ENCODE results near the gene C5orf46.

DNA sequence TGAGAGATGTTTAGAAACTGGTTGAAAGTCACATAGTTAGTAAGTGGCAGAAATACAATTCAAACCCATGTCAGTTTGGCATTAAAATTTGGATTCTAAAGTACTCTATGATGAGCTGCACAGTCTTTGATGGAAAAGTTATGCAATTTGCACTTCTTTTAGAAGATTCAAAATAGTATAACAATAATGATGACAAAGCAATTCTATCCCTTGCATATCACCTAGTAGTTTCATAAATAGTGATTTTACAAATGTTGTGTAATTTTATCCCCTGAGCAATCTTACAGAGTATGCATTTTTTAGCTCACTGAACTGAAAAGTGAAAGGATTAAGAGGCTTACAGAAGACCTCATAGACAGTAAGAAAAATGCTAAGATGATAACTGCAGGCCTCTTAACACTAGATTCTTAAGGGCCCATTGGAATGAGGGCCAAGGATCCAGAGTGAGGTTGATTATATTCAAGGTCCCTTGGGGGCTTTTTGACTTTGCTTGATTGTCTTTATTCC, 3.7 kb downstream of the C5orf46 start:
- TF ChIP-seq HMGA2 (CRISPR knock-in tag; IDR thresholded peaks at IDR 0.05) (no peak), ZNF121 (CRISPR knock-in tag; IDR thresholded peaks at IDR 0.05) (no peak), CREB1 (CRISPR knock-in tag; IDR thresholded peaks at IDR 0.05) (no peak), NFYB (CRISPR knock-in tag; conservative IDR thresholded peaks at IDR 0.05; ENCODE audit: low read depth) (no peak), NR2C2 (CRISPR knock-in tag; IDR thresholded peaks at IDR 0.05) (no peak), HMGXB4 (CRISPR knock-in tag; IDR thresholded peaks at IDR 0.05) (no peak), ESRRA (CRISPR knock-in tag; IDR thresholded peaks at IDR 0.05; ENCODE audit: borderline replicate concordance) (no peak), CREM (CRISPR knock-in tag; IDR thresholded peaks at IDR 0.05) (no peak), ZBTB21 (CRISPR knock-in tag; IDR thresholded peaks at IDR 0.05; ENCODE audit: borderline replicate concordance) (no peak), ZNF512 (CRISPR knock-in tag; IDR thresholded peaks at IDR 0.05; ENCODE audit: borderline replicate concordance) (no peak)
- TF ChIP-seq, protein P1, sequence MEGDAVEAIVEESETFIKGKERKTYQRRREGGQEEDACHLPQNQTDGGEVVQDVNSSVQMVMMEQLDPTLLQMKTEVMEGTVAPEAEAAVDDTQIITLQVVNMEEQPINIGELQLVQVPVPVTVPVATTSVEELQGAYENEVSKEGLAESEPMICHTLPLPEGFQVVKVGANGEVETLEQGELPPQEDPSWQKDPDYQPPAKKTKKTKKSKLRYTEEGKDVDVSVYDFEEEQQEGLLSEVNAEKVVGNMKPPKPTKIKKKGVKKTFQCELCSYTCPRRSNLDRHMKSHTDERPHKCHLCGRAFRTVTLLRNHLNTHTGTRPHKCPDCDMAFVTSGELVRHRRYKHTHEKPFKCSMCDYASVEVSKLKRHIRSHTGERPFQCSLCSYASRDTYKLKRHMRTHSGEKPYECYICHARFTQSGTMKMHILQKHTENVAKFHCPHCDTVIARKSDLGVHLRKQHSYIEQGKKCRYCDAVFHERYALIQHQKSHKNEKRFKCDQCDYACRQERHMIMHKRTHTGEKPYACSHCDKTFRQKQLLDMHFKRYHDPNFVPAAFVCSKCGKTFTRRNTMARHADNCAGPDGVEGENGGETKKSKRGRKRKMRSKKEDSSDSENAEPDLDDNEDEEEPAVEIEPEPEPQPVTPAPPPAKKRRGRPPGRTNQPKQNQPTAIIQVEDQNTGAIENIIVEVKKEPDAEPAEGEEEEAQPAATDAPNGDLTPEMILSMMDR (IDR thresholded peaks at IDR 0.05) = no peak
- TF ChIP-seq, protein P2, sequence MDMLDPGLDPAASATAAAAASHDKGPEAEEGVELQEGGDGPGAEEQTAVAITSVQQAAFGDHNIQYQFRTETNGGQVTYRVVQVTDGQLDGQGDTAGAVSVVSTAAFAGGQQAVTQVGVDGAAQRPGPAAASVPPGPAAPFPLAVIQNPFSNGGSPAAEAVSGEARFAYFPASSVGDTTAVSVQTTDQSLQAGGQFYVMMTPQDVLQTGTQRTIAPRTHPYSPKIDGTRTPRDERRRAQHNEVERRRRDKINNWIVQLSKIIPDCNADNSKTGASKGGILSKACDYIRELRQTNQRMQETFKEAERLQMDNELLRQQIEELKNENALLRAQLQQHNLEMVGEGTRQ (CRISPR knock-in tag; IDR thresholded peaks at IDR 0.05) = no peak
- TF ChIP-seq, protein P3, sequence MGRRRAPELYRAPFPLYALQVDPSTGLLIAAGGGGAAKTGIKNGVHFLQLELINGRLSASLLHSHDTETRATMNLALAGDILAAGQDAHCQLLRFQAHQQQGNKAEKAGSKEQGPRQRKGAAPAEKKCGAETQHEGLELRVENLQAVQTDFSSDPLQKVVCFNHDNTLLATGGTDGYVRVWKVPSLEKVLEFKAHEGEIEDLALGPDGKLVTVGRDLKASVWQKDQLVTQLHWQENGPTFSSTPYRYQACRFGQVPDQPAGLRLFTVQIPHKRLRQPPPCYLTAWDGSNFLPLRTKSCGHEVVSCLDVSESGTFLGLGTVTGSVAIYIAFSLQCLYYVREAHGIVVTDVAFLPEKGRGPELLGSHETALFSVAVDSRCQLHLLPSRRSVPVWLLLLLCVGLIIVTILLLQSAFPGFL (CRISPR knock-in tag; IDR thresholded peaks at IDR 0.05; ENCODE audit: borderline replicate concordance) = no peak

Measured in WTC11 (cell line).